GM18868 (cell line): ENCODE measurements around the gene SMARCAD1.

Source experiments
- ATAC-seq: cut with Tn5 transposase; IDR thresholded peaks from one replicate; pipeline ENCODE4 v1.9.1; 2021; ENCODE audit warnings: mild to moderate bottlenecking, moderate library complexity; ENCODE audit not compliant: unreplicated experiment

SMARCAD1 gene

GRCh38 chr4:94228493-94229216 lies 21.0 kb downstream of the SMARCAD1 start:
- no peak for ATAC-seq

GRCh38 chr4:94232519-94232918 lies 24.9 kb downstream of the SMARCAD1 start:
- no peak for ATAC-seq

- no peak for ATAC-seq
Observed at GRCh38 chr4:94235825-94236224, 28.2 kb downstream of the SMARCAD1 start.

- no peak for ATAC-seq
Observed at GRCh38 chr4:94237271-94237670, 29.6 kb downstream of the SMARCAD1 start.

- ATAC-seq = no peak
Observed at GRCh38 chr4:94238160-94238559, 30.5 kb downstream of the SMARCAD1 start.

- no peak for ATAC-seq
Observed at GRCh38 chr4:94240384-94240783, 32.7 kb downstream of the SMARCAD1 start.

GRCh38 chr4:94244087-94244828 lies 36.6 kb downstream of the SMARCAD1 start:
- peak; percentile 37 for ATAC-seq

- no peak for ATAC-seq
Observed at GRCh38 chr4:94244829-94245185, 37.1 kb downstream of the SMARCAD1 start.

GRCh38 chr4:94251094-94251493 lies 43.4 kb downstream of the SMARCAD1 start:
- ATAC-seq = no peak

GRCh38 chr4:94253036-94253435 lies 45.4 kb downstream of the SMARCAD1 start:
- ATAC-seq = no peak

- ATAC-seq = no peak
Observed at GRCh38 chr4:94256144-94256783, 48.6 kb downstream of the SMARCAD1 start.

- peak; percentile 44 for ATAC-seq
Observed at GRCh38 chr4:94256828-94257227, 49.2 kb downstream of the SMARCAD1 start.

- ATAC-seq = no peak
Observed at GRCh38 chr4:94262163-94263016, 54.7 kb downstream of the SMARCAD1 start.

- no peak for ATAC-seq
Observed at GRCh38 chr4:94267037-94267436, 59.4 kb downstream of the SMARCAD1 start.

- ATAC-seq = peak; percentile 37
Observed at GRCh38 chr4:94271248-94271647, 63.6 kb downstream of the SMARCAD1 start.

- ATAC-seq = no peak
Observed at GRCh38 chr4:94274912-94275311, 67.2 kb downstream of the SMARCAD1 start.

- ATAC-seq = no peak
Observed at GRCh38 chr4:94276204-94276603, 68.5 kb downstream of the SMARCAD1 start.

- no peak for ATAC-seq
Observed at GRCh38 chr4:94277534-94277933, 69.9 kb downstream of the SMARCAD1 start.

- no peak for ATAC-seq
Observed at GRCh38 chr4:94278781-94279180, 71.1 kb downstream of the SMARCAD1 start.

GRCh38 chr4:94284889-94285288 lies 77.2 kb downstream of the SMARCAD1 start:
- no peak for ATAC-seq

GRCh38 chr4:94285666-94286065 lies 78.0 kb downstream of the SMARCAD1 start:
- ATAC-seq = no peak
